Hepatocyte (in vitro differentiated cells): ENCODE results near the gene AP2A1. TPM values are rescaled to one million over a fixed set of nuclear protein-coding genes. Genes with fewer than 3 reads are reported as not detected.

ENCODE experiments used
- DNase-seq: peaks from one replicate; pipeline ENCODE4 v3.0.0-alpha.2; 2016; ENCODE audit warnings: low spot score
- H2AFZ ChIP-seq: fragments of 200-600 bp; sonication (generic); 2 replicates; pipeline ENCODE4 v1.6.0; 2016; ENCODE audit warnings: antibody characterized with exemption, mild to moderate bottlenecking
- H3K27ac ChIP-seq: fragments of 200-600 bp; sonication (generic); 2 replicates; pipeline ENCODE4 v1.5.1; 2016; ENCODE audit warnings: mild to moderate bottlenecking
- H3K27me3 ChIP-seq: fragments of 200-600 bp; sonication (generic); 2 replicates; pipeline ENCODE4 v1.6.1; 2016
- H3K36me3 ChIP-seq: fragments of 200-600 bp; sonication (generic); replicated peaks from 2 replicates; pipeline ENCODE4 v1.5.1; 2016; ENCODE audit warnings: low read depth; ENCODE audit not compliant: insufficient read depth
- H3K4me1 ChIP-seq: fragments of 200-600 bp; sonication (generic); 2 replicates; pipeline ENCODE4 v1.5.1; 2016; ENCODE audit warnings: mild to moderate bottlenecking, moderate library complexity; ENCODE audit not compliant: insufficient read depth
- H3K4me2 ChIP-seq: fragments of 200-600 bp; sonication (generic); 2 replicates; pipeline ENCODE4 v1.6.0; 2016
- H3K4me3 ChIP-seq: fragments of 200-600 bp; sonication (generic); 2 replicates; pipeline ENCODE4 v1.5.1; 2016; ENCODE audit warnings: mild to moderate bottlenecking
- H3K79me2 ChIP-seq: fragments of 200-600 bp; sonication (generic); 2 replicates; pipeline ENCODE4 v1.6.0; 2017; ENCODE audit warnings: mild to moderate bottlenecking
- H3K9me2 ChIP-seq: fragments of 200-600 bp; sonication (generic); replicated peaks from 2 replicates; pipeline ENCODE4 v1.6.0; 2017; ENCODE audit warnings: mild to moderate bottlenecking; ENCODE audit not compliant: insufficient read depth
- H3K9me3 ChIP-seq: fragments of 200-600 bp; sonication (generic); 2 replicates; pipeline ENCODE4 v1.5.1; 2016; ENCODE audit warnings: low read depth, mild to moderate bottlenecking
- H4K20me1 ChIP-seq: fragments of 200-600 bp; sonication (generic); 2 replicates; pipeline ENCODE4 v1.6.0; 2016; ENCODE audit warnings: mild to moderate bottlenecking; ENCODE audit not compliant: insufficient read depth, poor library complexity, severe bottlenecking
- CTCF ChIP-seq: fragments of 200-600 bp; sonication (generic); IDR thresholded peaks from 2 replicates; pipeline ENCODE4 v1.5.1; 2016; ENCODE audit warnings: antibody characterized with exemption, mild to moderate bottlenecking; ENCODE audit not compliant: poor library complexity
- EZH2 ChIP-seq: fragments of 200-600 bp; sonication (generic); IDR thresholded peaks from 2 replicates; pipeline ENCODE4 v1.6.1; 2016; ENCODE audit warnings: antibody characterized with exemption, mild to moderate bottlenecking, borderline replicate concordance
- EZH2phosphoT487 ChIP-seq: fragments of 200-600 bp; sonication (generic); IDR thresholded peaks from one replicate; pipeline ENCODE4 v1.6.1; 2018; ENCODE audit warnings: antibody characterized with exemption, mild to moderate bottlenecking, low read depth, moderate library complexity; ENCODE audit not compliant: unreplicated experiment, severe bottlenecking
- WGBS: methylation state at CpG from one replicate; pipeline ENCODE4 v1.1.6; 2016; ENCODE audit warnings: low lambda C conversion rate; ENCODE audit errors: missing lambda C conversion rate; 5-methylcytosine and 5-hydroxymethylcytosine counted together
- polyA plus RNA-seq: library from polyadenylated mRNA; unstranded; fragments of >200 nt; fragmentation: Nextera tagmentation; extraction: Ambion mirVana; gene quantifications from 2 replicates; pipeline ENCODE4 v1.2.1, GENCODE V29; 2016
- total RNA-seq: library from RNA; depleted of rRNA; stranded (reverse); fragments of >200 nt; gene quantifications from 2 replicates; pipeline ENCODE4 v1.2.3, GENCODE V29; 2014

The AP2A1 gene
- total and polyA plus RNA-seq, 2 experiments from 2014 or later: 62.1 to 64.8 TPM

GRCh38 chr19:49773663-49774350 lies 7.0 kb downstream of the AP2A1 start:
- no peak overlapping the region for H3K27ac ChIP-seq
- peaks cover 77% of the 10 kb centered on the region for H3K79me2 ChIP-seq
- no peaks in the 10 kb centered on the region for H3K4me1 ChIP-seq
- H3K4me2 ChIP-seq: no peak overlapping the region
- H3K9me2 ChIP-seq: no peaks in the 10 kb centered on the region
- H3K27me3 ChIP-seq: no peaks in the 10 kb centered on the region
- H3K36me3 ChIP-seq: no peaks in the 10 kb centered on the region
- no peak overlapping the region for H3K4me3 ChIP-seq
- no peak overlapping the region for H2AFZ ChIP-seq
- TF ChIP-seq CTCF (no peak), EZH2phosphoT487 (no peak)
- 94% methylated on average over 8 of the region's 8 CpGs for WGBS
- no peaks in the 10 kb centered on the region for H3K9me3 ChIP-seq
- H4K20me1 ChIP-seq: peaks cover 3% of the 10 kb centered on the region
- no peak for DNase-seq

GRCh38 chr19:49774969-49775368 lies 8.2 kb downstream of the AP2A1 start:
- no peaks in the 10 kb centered on the region for H3K27me3 ChIP-seq
- H3K4me2 ChIP-seq: no peak overlapping the region
- DNase-seq: no peak
- H3K36me3 ChIP-seq: no peaks in the 10 kb centered on the region
- TF ChIP-seq EZH2 (no peak), EZH2phosphoT487 (no peak), CTCF (no peak)
- peaks cover 71% of the 10 kb centered on the region for H3K79me2 ChIP-seq
- no peak overlapping the region for H3K4me3 ChIP-seq
- no peak overlapping the region for H3K27ac ChIP-seq
- H3K9me3 ChIP-seq: no peaks in the 10 kb centered on the region
- no peaks in the 10 kb centered on the region for H3K9me2 ChIP-seq
- no peaks in the 10 kb centered on the region for H3K4me1 ChIP-seq
- peaks cover 3% of the 10 kb centered on the region for H4K20me1 ChIP-seq
- 97% methylated on average over 8 of the region's 8 CpGs for WGBS
- no peak overlapping the region for H2AFZ ChIP-seq

GRCh38 chr19:49775742-49776370 lies 9.1 kb downstream of the AP2A1 start:
- no peaks in the 10 kb centered on the region for H3K9me2 ChIP-seq
- H3K27ac ChIP-seq: no peak overlapping the region
- H3K4me2 ChIP-seq: no peak overlapping the region
- 93% methylated on average over 11 of the region's 20 CpGs for WGBS
- no peaks in the 10 kb centered on the region for H3K4me1 ChIP-seq
- H3K36me3 ChIP-seq: no peaks in the 10 kb centered on the region
- H4K20me1 ChIP-seq: peaks cover 3% of the 10 kb centered on the region
- no peaks in the 10 kb centered on the region for H3K9me3 ChIP-seq
- no peaks in the 10 kb centered on the region for H3K27me3 ChIP-seq
- no peak overlapping the region for H2AFZ ChIP-seq
- peaks cover 62% of the 10 kb centered on the region for H3K79me2 ChIP-seq
- DNase-seq: no peak
- no peak overlapping the region for H3K4me3 ChIP-seq
- no peak for TF ChIP-seq CTCF
- no peak for TF ChIP-seq EZH2
- TF ChIP-seq EZH2phosphoT487: no peak
